ENCODE results near the gene FAM229B.

GRCh38 chr6:112066606-112067005 lies 20.8 kb upstream of the FAM229B start:
- no peak for TF ChIP-seq POLR2A (IDR thresholded peaks at IDR 0.05)
- TF ChIP-seq, protein P1, sequence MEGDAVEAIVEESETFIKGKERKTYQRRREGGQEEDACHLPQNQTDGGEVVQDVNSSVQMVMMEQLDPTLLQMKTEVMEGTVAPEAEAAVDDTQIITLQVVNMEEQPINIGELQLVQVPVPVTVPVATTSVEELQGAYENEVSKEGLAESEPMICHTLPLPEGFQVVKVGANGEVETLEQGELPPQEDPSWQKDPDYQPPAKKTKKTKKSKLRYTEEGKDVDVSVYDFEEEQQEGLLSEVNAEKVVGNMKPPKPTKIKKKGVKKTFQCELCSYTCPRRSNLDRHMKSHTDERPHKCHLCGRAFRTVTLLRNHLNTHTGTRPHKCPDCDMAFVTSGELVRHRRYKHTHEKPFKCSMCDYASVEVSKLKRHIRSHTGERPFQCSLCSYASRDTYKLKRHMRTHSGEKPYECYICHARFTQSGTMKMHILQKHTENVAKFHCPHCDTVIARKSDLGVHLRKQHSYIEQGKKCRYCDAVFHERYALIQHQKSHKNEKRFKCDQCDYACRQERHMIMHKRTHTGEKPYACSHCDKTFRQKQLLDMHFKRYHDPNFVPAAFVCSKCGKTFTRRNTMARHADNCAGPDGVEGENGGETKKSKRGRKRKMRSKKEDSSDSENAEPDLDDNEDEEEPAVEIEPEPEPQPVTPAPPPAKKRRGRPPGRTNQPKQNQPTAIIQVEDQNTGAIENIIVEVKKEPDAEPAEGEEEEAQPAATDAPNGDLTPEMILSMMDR (IDR thresholded peaks at IDR 0.05): no peak
